ENCODE results near the gene PRRG3. TPM values are rescaled to one million over a fixed set of nuclear protein-coding genes. Genes with fewer than 3 reads are reported as not detected.
A peak's percentile ranks its signal among the peaks of the same experiment; 100 is the strongest.

PRRG3 gene
- total RNA-seq, 1 experiment from 2014 or later, result not detected

DNA sequence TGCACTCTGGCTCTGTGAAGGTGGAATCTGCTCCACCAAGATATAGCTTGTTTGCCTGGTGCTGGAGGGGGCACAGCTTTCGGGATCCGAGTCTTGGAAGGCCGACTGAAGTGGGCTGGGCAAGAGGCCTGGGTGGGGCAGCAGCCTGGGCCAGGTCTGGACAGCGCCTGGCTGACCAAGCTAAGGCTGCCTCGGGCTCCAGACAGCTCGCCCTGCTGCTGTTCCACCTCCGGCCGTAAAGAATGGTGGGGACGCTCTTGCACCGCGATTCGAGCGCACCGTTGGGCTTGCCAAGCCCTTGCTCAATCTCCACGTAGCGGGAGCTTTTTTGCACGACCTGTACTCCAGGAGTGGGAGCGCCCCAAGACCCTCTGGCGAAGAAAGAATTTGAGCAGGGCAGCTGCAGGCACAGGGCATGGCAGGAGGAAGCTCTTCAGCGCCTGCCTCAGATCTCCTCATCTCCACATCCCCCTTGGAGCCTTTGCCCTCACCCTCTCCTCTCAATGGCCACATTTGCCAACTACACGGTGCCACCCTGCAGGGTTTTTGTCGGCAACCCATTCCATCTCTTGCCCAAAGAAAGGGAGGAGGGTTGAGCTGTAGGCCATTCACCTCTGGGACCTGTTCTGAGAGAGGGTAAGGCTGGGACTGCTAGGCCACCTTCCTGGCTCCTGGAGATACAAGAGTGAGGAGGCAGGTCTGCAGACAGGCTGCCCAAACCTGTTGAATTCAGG is 58.2 kb downstream of the PRRG3 start:
- Histone ChIP-seq H4K20me1 (ENCODE audit: insufficient read depth) (no peaks in the 10 kb centered on the region), H3K4me3 (replicated peaks in 1 of 2; ENCODE audit: low read depth in 1 of 2, low read length in 2 of 2) (no peak overlapping the region), H2AFZ (ENCODE audit: low read depth, low read length, poor library complexity, severe bottlenecking) (no peak overlapping the region), H3K4me1 (ENCODE audit: control insufficient read depth in 1 of 2, insufficient read depth in 2 of 2, low read length in 2 of 2) (peaks cover 4 to 7% of the 10 kb centered on the region in 2 experiments; a peak in 2 of 4 replicates), H3K4me2 (ENCODE audit: low read length) (peak overlapping the region; percentile 25), H3K27ac (ENCODE audit: low read depth, low read length) (no peak overlapping the region), H3K36me3 (ENCODE audit: control insufficient read depth in 1 of 2, insufficient read depth in 2 of 2, low read length in 2 of 2) (no peaks in the 10 kb centered on the region), H3K9ac (ENCODE audit: low read length) (no peak overlapping the region), H3K9me3 (ENCODE audit: control insufficient read depth in 1 of 2, insufficient read depth in 1 of 2, low read depth in 1 of 2, low read length in 2 of 2) (no peaks in the 10 kb centered on the region), H3K9me2 (ENCODE audit: insufficient read depth) (no peaks in the 10 kb centered on the region), H3K27me3 (ENCODE audit: insufficient read depth, low read length) (no peaks in the 10 kb centered on the region; the same call in 1 of the 2 replicates), H3K79me2 (ENCODE audit: insufficient read depth, low read length) (no peaks in the 10 kb centered on the region)
- ATAC-seq (peak; percentile 93), DNase-seq (ENCODE audit: low read depth, low spot score) (peak; percentile 13)
- BruUV-seq (replicated peaks), result no TSS peak
- POLR2A ChIA-PET, result no interaction called here
- RAD21 ChIA-PET (ENCODE audit: low non-redundant PET in 1 of 2, low total read pairs in 2 of 2, uncharacterized antibody in 2 of 2, unreplicated experiment in 2 of 2), result interaction anchor here (1.2 to 2.1 kb wide), 2 partner anchors 879 kb away, joined by 10 to 11 read pairs; no protein-coding TSS in a partner anchor
- TF ChIP-seq YY1 (IDR thresholded peaks at IDR 0.05; ENCODE audit: extremely low read depth, insufficient replicate concordance, low read depth, low read length), result no peak
- TF ChIP-seq ZFX (IDR thresholded peaks at IDR 0.05), result no peak
- no peak for TF ChIP-seq EZH2phosphoT487 (IDR thresholded peaks at IDR 0.05; ENCODE audit: borderline replicate concordance)
- no peak for TF ChIP-seq CBX3 (IDR thresholded peaks at IDR 0.05; ENCODE audit: low read depth)
- TF ChIP-seq EZH2 (IDR thresholded peaks at IDR 0.05), result no peak
- TF ChIP-seq POLR2AphosphoS5 (IDR thresholded peaks at IDR 0.05; ENCODE audit: low read depth, low read length), result no peak
- TF ChIP-seq SIN3A (IDR thresholded peaks at IDR 0.05; ENCODE audit: low read depth), result no peak
- TF ChIP-seq EGR1 (IDR thresholded peaks at IDR 0.05; ENCODE audit: low read depth), result no peak
- TF ChIP-seq, protein P1, sequence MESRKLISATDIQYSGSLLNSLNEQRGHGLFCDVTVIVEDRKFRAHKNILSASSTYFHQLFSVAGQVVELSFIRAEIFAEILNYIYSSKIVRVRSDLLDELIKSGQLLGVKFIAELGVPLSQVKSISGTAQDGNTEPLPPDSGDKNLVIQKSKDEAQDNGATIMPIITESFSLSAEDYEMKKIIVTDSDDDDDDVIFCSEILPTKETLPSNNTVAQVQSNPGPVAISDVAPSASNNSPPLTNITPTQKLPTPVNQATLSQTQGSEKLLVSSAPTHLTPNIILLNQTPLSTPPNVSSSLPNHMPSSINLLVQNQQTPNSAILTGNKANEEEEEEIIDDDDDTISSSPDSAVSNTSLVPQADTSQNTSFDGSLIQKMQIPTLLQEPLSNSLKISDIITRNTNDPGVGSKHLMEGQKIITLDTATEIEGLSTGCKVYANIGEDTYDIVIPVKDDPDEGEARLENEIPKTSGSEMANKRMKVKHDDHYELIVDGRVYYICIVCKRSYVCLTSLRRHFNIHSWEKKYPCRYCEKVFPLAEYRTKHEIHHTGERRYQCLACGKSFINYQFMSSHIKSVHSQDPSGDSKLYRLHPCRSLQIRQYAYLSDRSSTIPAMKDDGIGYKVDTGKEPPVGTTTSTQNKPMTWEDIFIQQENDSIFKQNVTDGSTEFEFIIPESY (IDR thresholded peaks at IDR 0.05; ENCODE audit: extremely low read depth, insufficient replicate concordance, low read length), result no peak
- TF ChIP-seq SRF (IDR thresholded peaks at IDR 0.05; ENCODE audit: low read depth), result no peak
- TF ChIP-seq ZNF274 (IDR thresholded peaks at IDR 0.05; ENCODE audit: low read depth, low read length), result no peak
- TF ChIP-seq, protein P2, sequence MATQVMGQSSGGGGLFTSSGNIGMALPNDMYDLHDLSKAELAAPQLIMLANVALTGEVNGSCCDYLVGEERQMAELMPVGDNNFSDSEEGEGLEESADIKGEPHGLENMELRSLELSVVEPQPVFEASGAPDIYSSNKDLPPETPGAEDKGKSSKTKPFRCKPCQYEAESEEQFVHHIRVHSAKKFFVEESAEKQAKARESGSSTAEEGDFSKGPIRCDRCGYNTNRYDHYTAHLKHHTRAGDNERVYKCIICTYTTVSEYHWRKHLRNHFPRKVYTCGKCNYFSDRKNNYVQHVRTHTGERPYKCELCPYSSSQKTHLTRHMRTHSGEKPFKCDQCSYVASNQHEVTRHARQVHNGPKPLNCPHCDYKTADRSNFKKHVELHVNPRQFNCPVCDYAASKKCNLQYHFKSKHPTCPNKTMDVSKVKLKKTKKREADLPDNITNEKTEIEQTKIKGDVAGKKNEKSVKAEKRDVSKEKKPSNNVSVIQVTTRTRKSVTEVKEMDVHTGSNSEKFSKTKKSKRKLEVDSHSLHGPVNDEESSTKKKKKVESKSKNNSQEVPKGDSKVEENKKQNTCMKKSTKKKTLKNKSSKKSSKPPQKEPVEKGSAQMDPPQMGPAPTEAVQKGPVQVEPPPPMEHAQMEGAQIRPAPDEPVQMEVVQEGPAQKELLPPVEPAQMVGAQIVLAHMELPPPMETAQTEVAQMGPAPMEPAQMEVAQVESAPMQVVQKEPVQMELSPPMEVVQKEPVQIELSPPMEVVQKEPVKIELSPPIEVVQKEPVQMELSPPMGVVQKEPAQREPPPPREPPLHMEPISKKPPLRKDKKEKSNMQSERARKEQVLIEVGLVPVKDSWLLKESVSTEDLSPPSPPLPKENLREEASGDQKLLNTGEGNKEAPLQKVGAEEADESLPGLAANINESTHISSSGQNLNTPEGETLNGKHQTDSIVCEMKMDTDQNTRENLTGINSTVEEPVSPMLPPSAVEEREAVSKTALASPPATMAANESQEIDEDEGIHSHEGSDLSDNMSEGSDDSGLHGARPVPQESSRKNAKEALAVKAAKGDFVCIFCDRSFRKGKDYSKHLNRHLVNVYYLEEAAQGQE (IDR thresholded peaks at IDR 0.05; ENCODE audit: low read depth), result peak; percentile 24
- TF ChIP-seq TCF7L2 (IDR thresholded peaks at IDR 0.05; ENCODE audit: borderline replicate concordance, extremely low read depth, insufficient read depth, insufficient read length), result no peak
- TF ChIP-seq, protein P3, sequence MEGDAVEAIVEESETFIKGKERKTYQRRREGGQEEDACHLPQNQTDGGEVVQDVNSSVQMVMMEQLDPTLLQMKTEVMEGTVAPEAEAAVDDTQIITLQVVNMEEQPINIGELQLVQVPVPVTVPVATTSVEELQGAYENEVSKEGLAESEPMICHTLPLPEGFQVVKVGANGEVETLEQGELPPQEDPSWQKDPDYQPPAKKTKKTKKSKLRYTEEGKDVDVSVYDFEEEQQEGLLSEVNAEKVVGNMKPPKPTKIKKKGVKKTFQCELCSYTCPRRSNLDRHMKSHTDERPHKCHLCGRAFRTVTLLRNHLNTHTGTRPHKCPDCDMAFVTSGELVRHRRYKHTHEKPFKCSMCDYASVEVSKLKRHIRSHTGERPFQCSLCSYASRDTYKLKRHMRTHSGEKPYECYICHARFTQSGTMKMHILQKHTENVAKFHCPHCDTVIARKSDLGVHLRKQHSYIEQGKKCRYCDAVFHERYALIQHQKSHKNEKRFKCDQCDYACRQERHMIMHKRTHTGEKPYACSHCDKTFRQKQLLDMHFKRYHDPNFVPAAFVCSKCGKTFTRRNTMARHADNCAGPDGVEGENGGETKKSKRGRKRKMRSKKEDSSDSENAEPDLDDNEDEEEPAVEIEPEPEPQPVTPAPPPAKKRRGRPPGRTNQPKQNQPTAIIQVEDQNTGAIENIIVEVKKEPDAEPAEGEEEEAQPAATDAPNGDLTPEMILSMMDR (IDR thresholded peaks at IDR 0.05 in 2 of 3, conservative IDR thresholded peaks at IDR 0.05 in 1 of 3; ENCODE audit: borderline replicate concordance in 1 of 3, insufficient read depth in 1 of 3, low read depth in 2 of 3, low read length in 2 of 3), result peak; percentile 50 to 79 (median 67); a peak in 5 of 6 replicates
- TF ChIP-seq RAD21 (IDR thresholded peaks at IDR 0.05; ENCODE audit: low read depth), result peak; percentile 85
- TF ChIP-seq CEBPB (IDR thresholded peaks at IDR 0.05; ENCODE audit: low read depth), result peak; percentile 73
- TF ChIP-seq, protein P4, sequence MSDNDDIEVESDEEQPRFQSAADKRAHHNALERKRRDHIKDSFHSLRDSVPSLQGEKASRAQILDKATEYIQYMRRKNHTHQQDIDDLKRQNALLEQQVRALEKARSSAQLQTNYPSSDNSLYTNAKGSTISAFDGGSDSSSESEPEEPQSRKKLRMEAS (IDR thresholded peaks at IDR 0.05), result no peak
- CTCF ChIA-PET, result interaction anchor here (0.6 to 2.8 kb wide), 11 partner anchors 15 to 1068 kb away, joined by 3 to 32 read pairs (median 4); partner anchors contain the start of gene GABRQ
- intact Hi-C loops (cut with micrococcal nuclease), result loop anchor here (1.0 to 5.0 kb wide), 3 partner anchors 589 to 883 kb away; no protein-coding TSS in a partner anchor
